Anterior cingulate cortex (tissue), 58 donors: ENCODE results near the gene WHRN.

Source experiments
- DNase-seq, 58 donors: peaks; one replicate each; lab custom pipeline; 2025; lab: John Stamatoyannopoulos, UW

Gene WHRN

DNA sequence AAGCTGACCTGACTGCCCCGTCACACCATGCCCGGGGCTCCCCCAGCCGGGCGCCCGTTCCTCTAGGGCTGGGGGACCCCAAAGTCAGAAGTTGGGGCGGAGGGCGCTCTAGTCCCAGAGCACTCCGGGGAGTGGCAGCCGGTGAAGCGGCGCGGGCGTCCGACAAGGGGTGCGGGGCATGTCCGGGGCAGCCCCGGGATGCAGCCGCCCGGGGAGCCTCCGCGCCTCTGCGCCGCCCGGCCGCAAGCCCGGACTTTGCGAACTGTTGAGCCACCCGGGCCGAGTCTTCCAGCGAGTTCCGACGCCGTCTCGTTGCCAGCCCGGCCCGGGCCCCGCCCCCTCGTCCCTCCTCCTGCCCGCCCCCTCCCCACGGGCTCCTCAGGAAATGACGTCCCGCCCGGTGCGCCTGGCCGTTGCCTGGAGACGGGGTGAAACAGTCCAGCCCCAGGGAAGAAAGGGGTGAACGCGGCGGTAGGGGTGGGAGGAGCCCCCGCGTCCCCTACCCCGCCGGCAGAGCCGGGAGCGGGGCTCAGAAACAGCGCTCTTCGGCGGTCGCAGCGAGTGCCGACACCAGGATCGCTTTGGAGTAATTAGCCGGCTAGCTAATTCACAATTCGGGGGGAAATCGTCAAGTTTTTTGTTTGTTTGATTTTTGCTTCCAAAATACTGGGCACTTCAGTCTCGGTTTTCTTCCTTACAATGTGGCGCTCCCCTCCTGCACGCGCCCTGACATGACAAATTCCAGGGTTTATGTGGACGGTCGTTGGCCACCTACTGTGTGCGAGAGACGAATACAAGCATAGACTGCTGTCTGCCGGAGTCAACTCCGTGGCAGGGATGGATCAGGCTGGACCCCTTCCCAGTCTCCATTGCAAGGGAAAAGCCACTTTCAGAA lies at the start of gene WHRN:
TSS of gene WHRN (minus strand) at position 287 of the 895 bp plus-strand sequence. CDS start 672 bp downstream, outside the sequence.
- peak in 56 of 58 donors; percentile 40 to 94 (median 86) for DNase-seq

DNA sequence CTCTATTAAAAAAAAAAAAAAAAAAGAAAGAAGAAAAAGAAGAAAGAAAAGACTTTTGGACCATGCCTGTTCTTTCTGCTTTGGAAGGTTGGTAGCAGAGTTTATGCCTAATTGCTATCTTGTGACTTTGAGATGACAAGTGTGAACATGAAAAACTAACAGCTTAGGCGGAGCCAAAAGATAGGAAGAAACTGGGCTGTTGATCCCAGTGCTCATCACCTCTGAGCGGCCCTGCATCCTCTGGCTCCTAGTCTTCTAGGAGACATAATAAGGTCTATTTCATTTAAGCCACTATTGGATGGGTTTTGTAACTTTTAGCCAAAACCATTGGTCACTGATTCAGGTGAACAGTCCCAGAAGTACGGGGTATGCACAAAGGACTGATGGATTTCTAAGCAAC lies 47.9 kb upstream of the WHRN start:
- no peak for DNase-seq

DNA sequence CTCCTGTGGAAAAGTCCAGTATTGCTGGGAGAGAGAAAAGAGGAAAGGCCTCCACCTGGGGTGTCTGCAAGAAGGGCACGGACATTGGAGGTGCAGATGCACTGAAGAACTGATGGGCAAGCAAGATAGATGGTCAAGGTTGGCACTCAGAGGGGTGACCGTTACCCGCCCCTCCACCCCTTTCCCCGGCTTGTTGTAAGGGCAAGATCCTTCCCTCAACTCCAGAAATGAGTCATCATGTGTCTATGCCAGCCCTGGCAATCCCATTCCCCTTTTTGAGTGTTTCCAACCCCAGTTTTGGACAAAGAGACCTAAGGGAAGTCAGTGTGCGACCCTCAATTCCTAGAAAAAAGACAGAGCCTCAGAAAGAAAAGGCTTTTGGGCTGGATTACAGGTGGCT lies 47.4 kb upstream of the WHRN start:
- no peak for DNase-seq

DNA sequence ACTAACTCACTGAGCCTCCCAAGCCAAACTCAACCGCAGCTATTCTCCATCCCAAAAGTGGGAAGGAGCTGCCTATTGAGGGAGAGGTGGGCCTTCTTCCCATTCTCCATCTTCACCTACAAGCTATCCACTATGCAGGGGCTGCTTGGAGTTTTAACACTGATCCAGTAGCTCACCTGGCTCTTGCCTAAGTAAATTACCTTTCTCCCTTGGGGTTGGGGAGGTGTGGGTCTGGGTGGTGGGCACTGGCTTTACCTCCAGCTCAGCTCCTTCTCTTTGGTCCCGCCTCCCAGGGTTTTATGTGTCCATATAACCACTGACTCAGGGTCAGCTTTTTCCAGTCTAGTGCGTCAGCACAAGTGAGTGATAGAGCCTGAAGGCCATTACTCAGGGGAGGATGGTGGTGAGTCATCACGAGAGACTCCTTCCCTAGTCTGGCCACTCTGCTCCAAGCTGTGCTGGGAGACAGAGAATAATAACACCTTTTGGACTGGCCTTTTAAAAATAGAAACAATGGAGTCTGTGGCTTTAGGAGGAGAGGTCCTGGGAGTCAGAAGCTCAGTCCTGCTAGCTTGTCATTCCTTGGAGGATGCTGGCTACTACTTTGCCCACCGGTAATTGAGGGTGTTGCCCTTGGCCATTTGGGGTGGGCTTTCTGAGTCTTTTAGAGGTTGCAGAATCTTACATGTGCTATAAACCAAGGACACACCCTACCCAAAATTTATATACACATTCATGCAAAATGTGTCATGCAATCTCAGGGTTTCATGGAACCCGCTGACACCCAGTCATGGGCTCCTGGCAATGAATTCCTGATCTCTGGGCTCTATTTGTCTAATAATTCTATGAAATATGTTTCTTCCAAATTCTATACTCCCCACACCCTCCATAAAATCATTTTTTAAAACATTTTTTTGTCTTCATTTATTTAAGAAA lies 46.7 kb upstream of the WHRN start:
- DNase-seq: no peak

DNA sequence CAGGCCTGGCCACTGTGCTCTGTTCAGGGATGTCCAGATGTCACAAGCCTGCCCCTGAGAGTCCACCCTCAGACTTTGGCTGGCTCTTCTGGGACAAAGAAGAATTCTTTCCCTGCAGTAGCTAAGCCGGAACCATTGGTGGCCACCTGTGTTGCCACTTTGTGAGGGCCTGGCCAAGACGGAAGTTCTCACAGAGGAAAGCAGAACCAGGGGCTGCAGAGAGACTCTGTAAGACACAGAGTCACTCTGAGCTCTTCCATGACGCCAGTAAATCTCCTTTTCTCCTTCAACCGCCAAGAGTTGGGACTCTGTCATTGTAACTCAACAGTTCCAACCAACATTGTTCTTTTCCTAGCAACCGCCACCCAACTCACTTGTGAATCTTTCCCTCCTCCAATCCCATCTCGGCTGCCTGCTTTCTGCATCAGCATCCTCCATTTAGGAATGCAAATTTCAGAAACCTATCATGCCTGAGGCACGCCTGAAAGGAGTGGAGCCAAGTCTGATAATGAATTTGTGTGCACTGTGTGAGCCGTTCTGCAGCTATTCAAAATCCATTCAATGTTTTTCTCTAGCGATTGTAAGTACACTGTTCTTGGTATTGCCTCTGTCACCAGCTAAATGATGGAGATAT lies 44.5 kb upstream of the WHRN start:
- no peak for DNase-seq

DNA sequence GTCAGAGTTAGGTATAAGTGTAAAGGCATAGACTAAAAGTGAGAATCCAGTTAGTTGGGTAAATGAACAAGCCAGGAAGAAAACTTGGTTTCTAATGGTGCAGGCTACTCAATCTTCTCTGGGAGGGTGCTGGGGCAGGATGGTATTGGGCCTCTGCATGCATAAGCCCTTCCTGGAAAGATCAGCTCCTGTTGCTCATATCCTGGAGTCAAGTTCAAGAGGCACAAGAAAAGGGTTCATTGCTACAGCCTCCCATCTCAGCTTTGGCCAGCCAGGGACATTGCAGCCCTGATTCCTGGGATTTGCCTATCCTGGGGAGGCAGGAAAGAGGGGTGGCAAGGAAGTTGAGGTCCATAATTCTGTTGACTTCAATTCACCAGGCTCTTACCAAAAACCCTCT lies 41.6 kb upstream of the WHRN start:
- DNase-seq: no peak

DNA sequence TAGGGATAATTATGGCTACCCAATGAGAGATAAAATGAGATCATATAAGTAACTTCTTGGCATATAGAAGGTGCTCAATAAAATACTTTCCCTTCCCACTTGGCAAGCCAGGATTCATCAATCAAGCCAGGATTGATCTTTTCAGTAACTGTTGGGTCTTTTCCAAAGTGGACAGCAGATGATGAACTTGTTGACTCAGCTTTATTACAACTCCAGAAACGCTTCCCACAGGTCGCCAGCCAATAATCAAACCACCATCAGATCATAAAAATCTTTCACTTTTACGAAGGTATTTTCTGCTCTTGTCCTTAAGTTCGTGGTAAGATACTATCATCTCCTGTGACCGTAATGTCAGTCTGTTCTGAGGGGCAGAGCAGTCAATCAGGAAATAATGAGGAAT lies 39.8 kb upstream of the WHRN start:
- DNase-seq: no peak

DNA sequence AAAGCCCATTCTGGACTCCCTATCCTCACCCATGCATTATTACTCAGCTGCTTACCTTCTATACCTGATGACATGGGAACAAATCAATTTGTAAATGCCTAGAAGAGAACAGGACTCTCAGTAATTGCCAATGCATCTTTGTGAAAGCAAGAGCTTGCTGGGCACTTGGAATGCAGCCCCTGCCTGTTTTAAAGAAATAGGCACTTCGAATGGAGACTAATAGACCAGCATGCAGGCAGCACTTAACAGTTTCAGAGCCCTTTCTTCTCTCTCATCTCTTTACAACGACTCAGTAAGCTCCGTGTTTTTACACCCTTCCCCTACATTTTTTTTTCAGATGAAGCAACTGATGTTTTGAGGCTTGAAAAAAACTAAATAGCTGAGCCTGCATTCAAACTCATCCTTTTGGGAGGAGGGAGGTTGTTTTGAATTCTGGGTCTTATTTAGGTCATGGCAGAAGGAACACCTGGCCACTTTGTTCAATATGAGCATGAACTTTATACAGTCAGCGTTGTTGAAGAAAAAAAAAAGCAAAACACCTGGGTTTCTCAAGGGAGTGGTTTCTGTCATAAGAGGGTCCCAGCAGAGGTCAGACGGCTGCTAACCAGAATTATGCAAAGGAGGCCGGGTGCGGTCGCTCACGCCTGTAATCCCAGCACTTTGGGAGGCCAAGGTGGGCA lies 34.6 kb upstream of the WHRN start:
- DNase-seq: no peak

DNA sequence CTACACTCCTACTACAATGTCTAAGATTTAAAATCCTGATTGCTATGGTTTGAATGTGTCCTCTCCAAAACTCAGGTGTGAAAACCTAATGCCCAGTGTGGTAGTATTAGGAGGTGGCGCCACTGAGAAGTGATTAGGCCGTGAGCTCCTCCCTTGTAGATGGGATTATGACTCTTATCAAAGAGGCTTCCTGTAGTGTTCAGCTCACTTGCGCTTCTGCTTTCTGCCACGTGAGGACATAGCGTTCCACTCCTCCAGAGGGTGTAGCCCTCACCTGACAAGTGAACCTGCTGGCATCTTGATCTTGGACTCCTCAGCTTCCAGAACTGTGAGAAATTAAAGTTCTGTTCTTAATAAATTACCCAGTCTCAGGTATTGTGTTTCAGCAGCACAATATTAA lies 33.0 kb upstream of the WHRN start:
- no peak for DNase-seq

DNA sequence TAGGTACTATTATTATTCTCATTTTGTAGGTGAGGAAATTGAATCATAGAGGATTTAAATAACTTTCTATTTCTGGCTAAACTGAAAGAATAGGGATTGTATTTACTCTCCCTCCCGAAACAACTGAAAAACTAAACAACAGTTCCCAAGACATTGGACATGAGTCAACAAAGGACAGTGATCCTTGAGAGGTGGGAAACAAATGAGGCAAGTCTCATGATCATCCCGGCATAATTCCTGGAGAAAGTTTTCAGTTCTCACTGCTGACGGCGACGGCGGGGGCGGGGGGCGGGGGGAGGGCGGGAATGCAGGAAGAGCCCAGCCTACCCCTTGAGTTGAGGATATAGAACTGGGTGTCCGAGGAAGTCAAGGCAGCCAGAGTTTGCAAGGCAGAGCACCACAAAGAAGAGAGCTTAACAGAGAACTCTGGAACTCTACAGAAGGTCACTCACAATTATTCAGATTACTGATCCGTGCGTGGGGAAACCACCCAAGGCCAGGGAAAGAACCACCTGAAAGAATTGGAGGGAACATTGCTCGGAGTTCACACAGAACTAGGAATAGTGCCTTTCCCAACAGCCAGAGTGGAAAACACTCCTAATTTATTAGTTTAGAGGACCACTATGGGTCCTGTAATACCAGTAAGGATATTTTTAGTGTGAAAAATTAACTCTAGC lies 27.4 kb upstream of the WHRN start:
- no peak for DNase-seq

DNA sequence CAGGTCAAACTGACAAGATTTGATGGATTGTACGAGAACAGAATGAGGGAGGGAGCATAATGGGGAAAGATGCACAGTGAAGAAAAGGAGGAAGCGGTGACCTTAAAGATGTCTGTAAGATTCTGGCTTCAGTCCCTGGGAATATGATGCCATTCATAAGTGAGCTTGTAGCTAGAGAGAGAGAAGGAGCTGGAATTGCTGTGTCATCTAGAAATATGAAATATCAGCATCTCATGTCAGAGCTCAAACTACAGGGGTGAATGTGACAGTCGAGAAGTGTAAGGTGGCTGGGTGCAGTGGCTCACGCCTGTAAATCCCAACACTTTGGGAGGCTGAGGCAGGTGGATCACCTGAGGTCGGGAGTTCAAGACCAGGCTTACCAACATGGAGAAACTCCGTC lies 24.0 kb upstream of the WHRN start:
- DNase-seq: no peak

DNA sequence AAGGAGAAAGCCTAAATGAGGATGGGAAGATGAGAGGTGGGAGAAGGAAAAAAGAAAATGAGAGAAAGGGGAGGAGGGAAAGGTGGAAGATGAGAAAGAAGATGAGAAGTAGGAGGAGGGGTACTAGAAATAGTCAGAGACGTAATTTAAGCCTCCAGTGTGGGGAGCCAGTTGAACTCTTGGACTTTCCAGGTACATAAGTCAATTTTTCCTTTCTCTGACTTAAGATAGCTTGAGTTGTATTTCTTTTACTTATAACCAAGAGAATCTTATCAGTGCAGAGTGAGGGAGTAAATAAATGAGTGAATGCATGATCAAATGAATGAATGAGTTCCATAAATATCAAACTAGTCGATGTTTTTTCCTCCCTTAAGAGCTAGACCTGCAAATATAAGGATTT lies 21.5 kb upstream of the WHRN start:
- DNase-seq: no peak

DNA sequence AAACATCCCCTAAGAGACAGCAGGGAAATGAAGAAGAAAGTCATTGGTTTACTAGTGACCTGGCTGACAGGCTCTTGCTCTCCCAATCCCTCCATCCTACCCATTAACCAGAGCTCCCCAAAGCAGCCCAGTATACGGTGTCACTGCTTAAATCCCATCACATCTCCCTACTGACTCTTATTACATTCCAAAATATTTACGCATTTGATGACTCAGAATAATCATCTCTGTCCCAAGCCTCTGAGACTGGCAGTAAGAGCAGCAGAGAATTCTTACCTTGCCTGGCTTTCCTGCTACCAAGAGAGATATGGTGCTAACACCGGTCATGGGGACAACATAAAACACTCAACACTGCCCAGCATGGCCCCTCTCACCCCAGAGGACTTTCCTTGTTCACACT lies 20.2 kb upstream of the WHRN start:
- DNase-seq: no peak

DNA sequence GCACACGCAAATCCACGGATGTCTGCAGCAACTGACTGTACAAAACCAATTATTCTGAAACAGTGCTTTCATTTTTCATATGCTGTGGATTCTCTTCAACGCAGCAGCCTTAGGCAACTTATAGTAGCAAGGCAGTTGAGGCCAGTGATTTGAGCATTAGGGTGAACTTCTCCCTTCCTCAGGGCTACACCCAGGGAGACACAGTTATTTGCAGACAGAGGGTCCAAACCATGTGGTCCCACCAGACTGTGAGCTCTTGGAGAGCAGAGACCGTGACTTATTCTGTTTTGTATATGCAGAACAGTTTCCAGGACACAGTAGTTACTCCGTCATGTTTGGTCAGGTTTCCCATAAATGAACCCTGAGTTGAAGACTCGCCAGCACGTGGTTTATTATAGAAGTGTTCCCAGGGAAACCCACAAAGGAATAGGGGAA lies 19.0 kb upstream of the WHRN start:
- DNase-seq: no peak

DNA sequence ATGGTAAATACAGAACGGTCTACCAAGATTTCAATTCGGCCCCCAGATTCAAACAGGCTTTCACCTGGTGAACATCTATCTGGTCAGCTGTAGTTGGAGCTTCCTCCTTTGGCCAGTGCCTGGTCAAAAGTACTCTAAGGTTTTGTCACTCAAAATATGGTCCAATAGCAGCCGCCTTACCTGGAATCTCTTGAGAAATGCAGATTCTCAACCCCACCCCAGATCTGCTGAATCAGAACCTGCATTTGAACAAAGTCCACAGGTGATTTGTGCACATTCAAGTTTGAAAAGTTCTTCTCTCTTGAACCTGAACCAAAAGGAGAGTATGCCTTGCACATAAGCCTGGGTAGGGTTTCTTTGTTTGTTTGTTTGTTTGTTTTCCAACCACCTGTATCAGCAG lies 17.6 kb upstream of the WHRN start:
- no peak for DNase-seq

DNA sequence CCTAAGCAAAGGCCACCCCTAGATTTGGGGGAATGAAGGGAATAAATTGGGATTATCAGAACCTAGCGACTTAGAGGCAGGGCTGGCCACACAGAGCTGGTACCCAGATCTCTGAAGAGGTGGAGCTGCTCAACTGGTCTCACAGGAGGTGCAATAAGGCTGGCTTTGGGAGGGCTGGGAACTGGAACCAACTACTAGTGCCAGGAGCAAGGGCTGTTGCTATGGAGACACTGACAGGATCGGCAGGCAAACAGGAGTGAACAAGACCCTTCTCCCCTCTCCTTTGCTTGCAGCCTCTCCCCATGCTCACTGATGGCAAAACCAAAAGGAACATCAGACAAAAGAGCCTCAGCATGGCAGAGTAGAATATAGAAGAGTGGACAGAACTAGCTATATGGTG lies 17.0 kb upstream of the WHRN start:
- DNase-seq: no peak

DNA sequence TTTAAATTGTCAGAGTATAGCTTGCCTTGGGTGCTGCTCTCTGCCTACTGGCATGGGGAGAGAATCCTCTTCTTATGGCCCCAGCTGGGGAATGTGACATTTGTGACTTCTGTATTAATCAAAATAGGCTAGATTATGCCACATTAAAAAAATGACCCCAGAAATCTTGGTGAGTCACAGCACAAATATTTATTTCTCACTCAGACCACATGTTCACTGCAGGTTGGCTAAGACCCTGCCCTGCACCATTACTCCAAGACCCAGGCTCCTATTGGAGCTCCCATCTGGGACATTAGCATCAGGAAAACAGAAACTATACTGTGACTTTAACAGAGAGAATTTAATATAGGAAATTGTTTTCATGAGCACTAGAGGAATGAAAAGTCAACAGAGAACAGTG lies 16.6 kb upstream of the WHRN start:
- DNase-seq: no peak

DNA sequence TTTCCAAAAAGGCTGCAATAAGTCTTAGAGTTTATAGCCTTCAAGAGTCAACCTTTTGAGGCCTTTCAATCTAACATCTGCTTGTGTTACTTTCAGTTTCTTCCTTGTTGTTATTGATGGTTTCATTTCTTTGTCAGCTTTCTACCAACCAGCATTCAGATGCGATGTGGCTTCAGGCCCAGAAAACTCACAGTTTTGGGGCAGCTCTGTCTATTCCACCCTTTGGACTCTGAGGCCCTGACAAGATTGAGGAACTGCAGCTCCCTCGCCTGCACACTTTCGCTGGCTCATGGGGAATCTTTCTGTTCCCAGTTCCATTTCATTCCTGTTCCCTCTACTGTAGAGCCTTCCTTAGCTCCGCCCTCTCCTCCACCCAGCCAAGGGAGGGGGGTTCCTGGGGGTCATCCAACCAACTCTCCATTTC lies 13.3 kb upstream of the WHRN start:
- DNase-seq: no peak

DNA sequence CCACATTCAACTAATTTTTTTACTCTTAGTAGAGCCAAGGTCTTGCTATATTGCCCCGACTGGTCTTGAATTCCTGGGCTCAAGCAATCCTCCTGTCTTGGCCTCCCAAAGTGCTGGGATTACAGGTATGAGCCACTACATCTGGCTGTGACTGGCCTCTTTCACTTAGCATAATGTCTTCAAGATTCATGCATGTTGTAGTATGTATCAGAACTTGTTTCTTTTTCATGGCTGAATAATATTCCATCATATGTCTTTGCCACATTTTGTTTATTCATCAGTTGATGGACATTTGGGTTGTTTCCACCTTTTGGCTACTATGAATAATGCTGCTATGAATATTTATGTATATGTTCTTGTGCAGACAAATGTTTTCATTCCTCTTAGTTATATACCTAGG lies 12.8 kb upstream of the WHRN start:
- no peak for DNase-seq

DNA sequence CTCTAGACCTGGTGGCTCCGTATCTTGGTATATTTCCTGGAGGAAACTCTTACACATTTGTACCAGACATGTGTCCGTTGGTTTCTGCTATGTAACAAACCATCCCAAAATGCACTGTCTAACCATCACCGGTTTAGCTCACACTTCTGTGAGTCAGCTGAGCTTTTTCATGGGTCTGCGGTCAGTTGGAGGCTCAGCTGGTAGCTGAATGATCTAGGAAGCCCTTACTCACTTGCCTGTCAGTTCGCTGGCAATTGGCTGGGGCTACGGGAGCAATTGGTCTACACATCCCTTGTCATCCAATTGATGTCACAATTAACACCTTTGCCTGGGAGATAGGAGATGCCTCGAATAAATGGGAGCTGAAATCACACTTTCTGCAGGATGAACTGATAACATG lies 11.6 kb upstream of the WHRN start:
- DNase-seq: no peak
